ENCODE results near the gene ELAPOR2. TPM values are rescaled to one million over a fixed set of nuclear protein-coding genes. Genes with fewer than 3 reads are reported as not detected.

The ELAPOR2 gene
- total and polyA plus RNA-seq, 9 of the 15 experiments (the other 6 are each of a cell fraction or from before 2014, with no cell fraction given) = 9.2 to 72.0 (median 35.0) TPM

- Histone ChIP-seq H3K79me2 (ENCODE audit: control insufficient read depth, insufficient read depth, low read length) (peaks cover 53% of the 10 kb centered on the region), H3K4me2 (ENCODE audit: insufficient read depth, low read length) (peak overlapping the region; percentile 77), H3K4me1 (replicated peaks in 1 of 2; ENCODE audit: control insufficient read depth in 2 of 2, insufficient read depth in 2 of 2, low read length in 2 of 2) (peaks cover 0 to 15% of the 10 kb centered on the region in 2 experiments; a peak in 3 of 5 replicates), H3K9me3 (replicated peaks; ENCODE audit: control insufficient read depth, insufficient read depth, low read depth, low read length) (no peaks in the 10 kb centered on the region), H3K9ac (ENCODE audit: insufficient read depth in 1 of 2, low read depth in 2 of 2, low read length in 2 of 2) (peak overlapping the region in 1 of 2 experiments; percentile 64; a peak in 2 of 4 replicates), H3K4me3 (peak overlapping the region; percentile 52), H3K27ac (ENCODE audit: extremely low read depth, low read depth, low read length) (peak overlapping the region; percentile 61; the same call in 2 of the 3 replicates), H2AFZ (ENCODE audit: low read depth, low read length) (peak overlapping the region; percentile 88), H3K36me3 (ENCODE audit: control insufficient read depth, insufficient read depth, low read length) (no peaks in the 10 kb centered on the region), H3K27me3 (ENCODE audit: control insufficient read depth in 2 of 2, insufficient read depth in 2 of 2, low read length in 2 of 2) (no peaks in the 10 kb centered on the region), H3K9me1 (ENCODE audit: control insufficient read depth, insufficient read depth, low read length) (no peaks in the 10 kb centered on the region), H4K20me1 (replicated peaks; ENCODE audit: control insufficient read depth, insufficient read depth, low read length) (no peaks in the 10 kb centered on the region)
- ChIA-PET CTCF (ENCODE audit: low intra/inter-chr PET ratio) (no interaction called here), POLR2A (interaction anchor here (0.9 to 5.4 kb wide), 5 partner anchors 9 to 68 kb away, joined by 3 to 24 read pairs (median 5); no protein-coding TSS in a partner anchor)
- BruUV-seq (replicated peaks) = no TSS peak
- 0% methylated on average over 5 of the region's 5 CpGs for WGBS (ENCODE audit: insufficient coverage, low coverage, missing lambda C conversion rate)
- in situ Hi-C loops (cut with MboI) (no loop called here), intact Hi-C loops (cut with micrococcal nuclease) (loop anchor here (1.0 to 2.0 kb wide), 3 partner anchors 98 to 109 kb away; no protein-coding TSS in a partner anchor)
- FAIRE-seq (peak; percentile 44), DNase-seq (ENCODE audit: extremely low read depth in 1 of 4, low spot score in 3 of 4) (peak in 1 of 4 experiments; percentile 21), ATAC-seq (peak; percentile 79)
- TF ChIP-seq, protein P1, sequence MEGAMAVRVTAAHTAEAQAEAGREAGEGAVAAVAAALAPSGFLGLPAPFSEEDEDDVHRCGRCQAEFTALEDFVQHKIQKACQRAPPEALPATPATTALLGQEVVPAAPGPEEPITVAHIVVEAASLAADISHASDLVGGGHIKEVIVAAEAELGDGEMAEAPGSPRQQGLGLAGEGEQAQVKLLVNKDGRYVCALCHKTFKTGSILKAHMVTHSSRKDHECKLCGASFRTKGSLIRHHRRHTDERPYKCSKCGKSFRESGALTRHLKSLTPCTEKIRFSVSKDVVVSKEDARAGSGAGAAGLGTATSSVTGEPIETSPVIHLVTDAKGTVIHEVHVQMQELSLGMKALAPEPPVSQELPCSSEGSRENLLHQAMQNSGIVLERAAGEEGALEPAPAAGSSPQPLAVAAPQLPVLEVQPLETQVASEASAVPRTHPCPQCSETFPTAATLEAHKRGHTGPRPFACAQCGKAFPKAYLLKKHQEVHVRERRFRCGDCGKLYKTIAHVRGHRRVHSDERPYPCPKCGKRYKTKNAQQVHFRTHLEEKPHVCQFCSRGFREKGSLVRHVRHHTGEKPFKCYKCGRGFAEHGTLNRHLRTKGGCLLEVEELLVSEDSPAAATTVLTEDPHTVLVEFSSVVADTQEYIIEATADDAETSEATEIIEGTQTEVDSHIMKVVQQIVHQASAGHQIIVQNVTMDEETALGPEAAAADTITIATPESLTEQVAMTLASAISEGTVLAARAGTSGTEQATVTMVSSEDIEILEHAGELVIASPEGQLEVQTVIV (CRISPR knock-in tag; IDR thresholded peaks at IDR 0.05; ENCODE audit: borderline replicate concordance) = no peak
- TF ChIP-seq L3MBTL2 (IDR thresholded peaks at IDR 0.05) (no peak), E2F8 (IDR thresholded peaks at IDR 0.05; ENCODE audit: low read depth, partially characterized antibody) (no peak), ZBTB8A (IDR thresholded peaks at IDR 0.05; ENCODE audit: partially characterized antibody) (no peak), MCM7 (IDR thresholded peaks at IDR 0.05) (0 out of 4 replicates have a peak, but pooled peaks of 1 of the 2 experiments have one; percentile 8), HLTF (IDR thresholded peaks at IDR 0.05) (0 out of 2 replicates have a peak, but pooled peaks have one; percentile 50), RBBP5 (IDR thresholded peaks at IDR 0.05; ENCODE audit: borderline replicate concordance, insufficient read depth, low read length, poor library complexity, severe bottlenecking) (no peak), ARID2 (IDR thresholded peaks at IDR 0.05) (0 out of 2 replicates have a peak, but pooled peaks have one; percentile 42), ZNF592 (IDR thresholded peaks at IDR 0.05) (0 out of 2 replicates have a peak, but pooled peaks have one; percentile 28), HDGF (IDR thresholded peaks at IDR 0.05) (peak; percentile 81; the same call in 1 of the 2 replicates), RBM15 (IDR thresholded peaks at IDR 0.05; ENCODE audit: insufficient read depth, low read length) (no peak), TARDBP (IDR thresholded peaks at IDR 0.05) (no peak)
Observed at GRCh38 chr7:87038993-87039690, 20.3 kb downstream of the ELAPOR2 start.

Data from K562 (cell line).